Natural killer cell (primary cell): ENCODE data around the gene EPHA6. TPM values are rescaled to one million over a fixed set of nuclear protein-coding genes. Genes with fewer than 3 reads are reported as not detected.

Experiments used
- ATAC-seq, 3 donors: fragments of 150-1000 bp in 2 of 3; fragments of 200-7000 bp in 1 of 3; cut with Tn5 transposase; 1 replicate in 1 of 3; 2 replicates in 2 of 3; pipeline ENCODE4 v1.10.0; 2021; ENCODE audit warnings: mild to moderate bottlenecking in 2 of 3, moderate library complexity in 2 of 3
- DNase-seq, 2 donors: peaks; one replicate each; pipeline versions ENCODE4 v3.0.0 to v3.0.0-alpha.2; 2013 to 2021; ENCODE audit warnings: mixed read lengths in 1 of 2
- H3K27ac ChIP-seq: one replicate; pipeline ENCODE4 v1.5.1; 2013; ENCODE audit warnings: mild to moderate bottlenecking, low read length
- H3K27me3 ChIP-seq: one replicate; pipeline ENCODE4 v1.6.1; 2013; ENCODE audit warnings: low read length; ENCODE audit not compliant: control insufficient read depth, insufficient read depth
- H3K36me3 ChIP-seq: one replicate; pipeline ENCODE4 v1.6.1; 2013; ENCODE audit warnings: low read length; ENCODE audit not compliant: control insufficient read depth, insufficient read depth
- H3K4me1 ChIP-seq: one replicate; pipeline ENCODE4 v1.6.1; 2013; ENCODE audit warnings: low read length; ENCODE audit not compliant: control insufficient read depth, insufficient read depth
- H3K4me3 ChIP-seq: one replicate; pipeline ENCODE4 v1.5.1; 2013; ENCODE audit warnings: low read length
- H3K9me3 ChIP-seq: one replicate; pipeline ENCODE4 v1.6.1; 2013; ENCODE audit warnings: low read length; ENCODE audit not compliant: control insufficient read depth, insufficient read depth
- H3K27ac Mint-ChIP-seq, 2 donors: one replicate each; pipeline ENCODE4 v1.8.0; 2022; ENCODE audit warnings: mild to moderate bottlenecking in 2 of 2, mixed read lengths in 2 of 2, moderate library complexity in 1 of 2
- H3K27me3 Mint-ChIP-seq, 2 donors: one replicate each; pipeline ENCODE4 v1.8.0; 2022; ENCODE audit warnings: low read depth in 2 of 2, mixed read lengths in 2 of 2
- H3K36me3 Mint-ChIP-seq: one replicate; pipeline ENCODE4 v1.8.0; 2022; ENCODE audit warnings: mixed read lengths
- H3K4me1 Mint-ChIP-seq, 2 donors: one replicate each; pipeline ENCODE4 v1.8.0; 2022; ENCODE audit warnings: mixed read lengths in 2 of 2
- H3K4me3 Mint-ChIP-seq: one replicate; pipeline ENCODE4 v1.8.0; 2022; ENCODE audit warnings: mild to moderate bottlenecking, moderate library complexity, mixed read lengths
- H3K9me3 Mint-ChIP-seq, 2 donors: one replicate each; pipeline ENCODE4 v1.8.0; 2022; ENCODE audit warnings: mixed read lengths in 2 of 2
- CTCF ChIP-seq: fragments of 200-600 bp; IDR thresholded peaks from one replicate; pipeline ENCODE4 v1.8.0; 2022; ENCODE audit warnings: antibody characterized with exemption
- WGBS: methylation state at CpG from one replicate; pipeline ENCODE4 v1.1.7; 2013; ENCODE audit warnings: missing lambda C conversion rate; ENCODE audit not compliant: insufficient coverage; 5-methylcytosine and 5-hydroxymethylcytosine counted together
- intact Hi-C: fragments of 100-400 bp; cut with micrococcal nuclease; formaldehyde crosslinking; loops from one replicate; pipeline ENCODE4 v1.14.2; 2022
- total RNA-seq, 4 donors: library from RNA; stranded (reverse); fragments of 120-200 nt in 1 of 4; gene quantifications; one replicate each; pipeline versions ENCODE4 v1.2.3 to v1.2.4, GENCODE V29; 2013 to 2022

The EPHA6 gene
- total RNA-seq, 3 donors from 2014 or later (not counting 1 experiment from before 2014, with no cell fraction given): not detected

DNA sequence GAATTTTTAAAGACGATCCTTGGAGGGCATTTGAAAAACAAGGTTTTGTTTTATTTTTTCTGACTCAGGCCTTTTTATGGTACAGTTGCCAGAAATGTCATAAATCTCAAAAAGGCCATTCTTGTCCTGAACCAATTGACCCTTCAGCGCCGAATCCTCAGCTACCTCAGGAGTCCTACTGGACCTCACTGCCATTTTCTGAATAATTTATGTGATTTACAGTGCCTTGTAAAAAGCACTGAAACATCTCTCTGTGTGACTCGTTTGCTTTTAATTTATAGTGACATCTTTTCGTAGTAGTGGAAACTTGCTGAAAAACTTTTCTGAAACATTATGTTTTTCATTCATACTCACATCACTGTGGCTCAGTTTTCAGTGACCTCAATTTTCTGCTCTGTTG lies 878.0 kb downstream of the EPHA6 start:
- Mint-ChIP-seq H3K9me3 (no peaks in the 10 kb centered on the region), H3K27me3 (peaks cover 0 to 2% of the 10 kb centered on the region in 2 donors), H3K27ac (no peak overlapping the region), H3K4me3 (no peak overlapping the region), H3K36me3 (no peaks in the 10 kb centered on the region), H3K4me1 (no peaks in the 10 kb centered on the region)
- Histone ChIP-seq H3K27me3 (no peaks in the 10 kb centered on the region), H3K9me3 (no peaks in the 10 kb centered on the region), H3K27ac (no peak overlapping the region), H3K36me3 (no peaks in the 10 kb centered on the region), H3K4me1 (no peaks in the 10 kb centered on the region), H3K4me3 (no peak overlapping the region)
- ATAC-seq (no peak), DNase-seq (no peak)
- intact Hi-C loops: no loop called here
- TF ChIP-seq CTCF: no peak
- 80% methylated on average over 5 of the region's 5 CpGs for WGBS

DNA sequence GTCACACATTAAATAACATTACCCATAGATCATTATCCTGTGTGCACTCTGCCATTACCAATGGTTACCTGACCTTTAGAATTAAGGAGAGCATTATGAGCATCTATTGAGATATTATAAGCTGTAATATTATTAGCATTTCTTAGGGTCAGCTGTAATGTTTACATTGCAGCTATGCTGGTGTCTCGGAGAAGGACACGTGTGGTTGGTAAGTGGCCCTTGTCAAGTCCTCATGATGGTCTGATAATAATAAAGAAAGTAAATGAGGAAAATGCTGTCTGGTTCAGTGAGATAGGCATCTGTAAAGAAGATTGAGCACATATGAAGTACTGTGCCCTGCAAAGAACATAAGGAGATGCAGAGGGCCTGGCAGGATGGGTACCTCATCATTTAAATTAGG lies 878.4 kb downstream of the EPHA6 start:
- no peak overlapping the region for H3K4me3 Mint-ChIP-seq

DNA sequence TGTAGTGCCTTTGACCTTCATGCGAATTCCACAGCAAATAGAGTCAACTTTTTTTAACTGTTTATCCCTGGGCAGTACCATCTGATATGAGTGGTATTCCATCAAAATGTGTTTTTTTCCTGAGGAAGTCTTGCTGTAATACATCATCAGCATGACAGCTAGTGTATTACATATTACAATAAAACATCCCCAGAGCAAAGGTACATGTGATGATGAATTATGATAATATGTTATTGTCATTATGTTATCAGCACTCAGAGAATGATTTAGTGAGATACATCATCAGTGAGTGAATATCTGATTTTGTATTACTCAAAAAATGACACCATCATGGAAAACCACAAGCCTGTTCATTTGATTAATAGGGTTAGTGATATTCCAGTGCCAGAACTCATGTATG lies 880.5 kb downstream of the EPHA6 start:
- Histone ChIP-seq H3K4me3 (no peak overlapping the region), H3K27me3 (no peaks in the 10 kb centered on the region), H3K36me3 (no peaks in the 10 kb centered on the region), H3K27ac (no peak overlapping the region), H3K4me1 (no peaks in the 10 kb centered on the region), H3K9me3 (no peaks in the 10 kb centered on the region)
- 86% methylated on average over 1 of the region's 1 CpG for WGBS
- ATAC-seq (no peak), DNase-seq (no peak)
- no peak overlapping the region for H3K27ac Mint-ChIP-seq
- H3K4me3 Mint-ChIP-seq: no peak overlapping the region
- no peaks in the 10 kb centered on the region for H3K9me3 Mint-ChIP-seq
- intact Hi-C loops: no loop called here
- TF ChIP-seq CTCF: no peak
- H3K27me3 Mint-ChIP-seq: peaks cover 0 to 2% of the 10 kb centered on the region in 2 donors
- H3K4me1 Mint-ChIP-seq: no peaks in the 10 kb centered on the region
- H3K36me3 Mint-ChIP-seq: no peaks in the 10 kb centered on the region

More for the DNA sequence above, 878.4 kb downstream of the EPHA6 start:
- no peaks in the 10 kb centered on the region for H3K4me1 ChIP-seq
- no peaks in the 10 kb centered on the region for H3K4me1 Mint-ChIP-seq
- H3K36me3 Mint-ChIP-seq: no peaks in the 10 kb centered on the region
- H3K9me3 ChIP-seq: no peaks in the 10 kb centered on the region
- no peaks in the 10 kb centered on the region for H3K27me3 ChIP-seq
- 94% methylated on average over 2 of the region's 2 CpGs for WGBS
- H3K36me3 ChIP-seq: no peaks in the 10 kb centered on the region
- no peaks in the 10 kb centered on the region for H3K9me3 Mint-ChIP-seq
- no peak overlapping the region for H3K27ac ChIP-seq
- H3K4me3 ChIP-seq: no peak overlapping the region
- no peak for TF ChIP-seq CTCF
- ATAC-seq (no peak), DNase-seq (no peak)
- H3K27me3 Mint-ChIP-seq: peaks cover 0 to 2% of the 10 kb centered on the region in 2 donors
- intact Hi-C loops: no loop called here
- no peak overlapping the region for H3K27ac Mint-ChIP-seq

GRCh38 chr3:97698691-97699090 lies 884.3 kb downstream of the EPHA6 start:
- intact Hi-C loops: no loop called here
- Histone ChIP-seq H3K36me3 (no peaks in the 10 kb centered on the region), H3K27me3 (no peaks in the 10 kb centered on the region), H3K4me1 (no peaks in the 10 kb centered on the region), H3K9me3 (no peaks in the 10 kb centered on the region), H3K27ac (no peak overlapping the region), H3K4me3 (no peak overlapping the region)
- no peaks in the 10 kb centered on the region for H3K4me1 Mint-ChIP-seq
- ATAC-seq (no peak), DNase-seq (no peak)
- no peak overlapping the region for H3K4me3 Mint-ChIP-seq
- H3K27me3 Mint-ChIP-seq: no peaks in the 10 kb centered on the region
- H3K36me3 Mint-ChIP-seq: no peaks in the 10 kb centered on the region
- WGBS: 95% methylated on average over 2 of the region's 5 CpGs
- no peak overlapping the region for H3K27ac Mint-ChIP-seq
- no peak for TF ChIP-seq CTCF
- no peaks in the 10 kb centered on the region for H3K9me3 Mint-ChIP-seq
